Renal pelvis (tissue), 4 donors: Measurements from ENCODE around the gene RECQL5. TPM values are rescaled to one million over a fixed set of nuclear protein-coding genes. Genes with fewer than 3 reads are reported as not detected.

Experiments
- DNase-seq: peaks from one replicate; pipeline ENCODE4 v3.0.0-alpha.2; 2013
- polyA plus RNA-seq, 3 donors: library from polyadenylated mRNA; unstranded; fragments of 120-200 nt; gene quantifications; one replicate each; pipeline ENCODE4 v1.2.1, GENCODE V29; 2013; ENCODE audit not compliant: insufficient read length in 3 of 3

RECQL5 gene
- polyA plus RNA-seq, 3 donors, result 43.5 to 62.4 (median 55.2) TPM

- no peak for DNase-seq
Measured at GRCh38 chr17:75691371-75691791, 24.4 kb upstream of the RECQL5 start.

- DNase-seq, result no peak
Measured at GRCh38 chr17:75689441-75689873, 22.5 kb upstream of the RECQL5 start.

- no peak for DNase-seq
Measured at GRCh38 chr17:75688209-75688825, 21.4 kb upstream of the RECQL5 start.

GRCh38 chr17:75685499-75685898 lies 18.5 kb upstream of the RECQL5 start:
- DNase-seq, result no peak

GRCh38 chr17:75684924-75685323 lies 18.0 kb upstream of the RECQL5 start:
- DNase-seq, result no peak

- no peak for DNase-seq
Measured at GRCh38 chr17:75684249-75684648, 17.3 kb upstream of the RECQL5 start.

GRCh38 chr17:75683583-75683982 lies 16.6 kb upstream of the RECQL5 start:
- DNase-seq, result no peak

- no peak for DNase-seq
Measured at GRCh38 chr17:75681289-75681688, 14.3 kb upstream of the RECQL5 start.

GRCh38 chr17:75680431-75680830 lies 13.5 kb upstream of the RECQL5 start:
- no peak for DNase-seq

GRCh38 chr17:75679706-75680211 lies 12.8 kb upstream of the RECQL5 start:
- no peak for DNase-seq

GRCh38 chr17:75676461-75676860 lies 9.5 kb upstream of the RECQL5 start:
- no peak for DNase-seq

GRCh38 chr17:75673487-75673886 lies 6.5 kb upstream of the RECQL5 start:
- DNase-seq, result no peak

- DNase-seq, result no peak
Measured at GRCh38 chr17:75672011-75672410, 5.1 kb upstream of the RECQL5 start.

- no peak for DNase-seq
Measured at GRCh38 chr17:75670868-75671267, 3.9 kb upstream of the RECQL5 start.

GRCh38 chr17:75668489-75668888 lies 1.5 kb upstream of the RECQL5 start:
- no peak for DNase-seq

GRCh38 chr17:75667825-75668224 lies 871 bp upstream of the RECQL5 start:
- no peak for DNase-seq

GRCh38 chr17:75665981-75666380 lies 973 bp downstream of the RECQL5 start:
- DNase-seq, result no peak

GRCh38 chr17:75664099-75664549 lies 2.8 kb downstream of the RECQL5 start:
- no peak for DNase-seq

- no peak for DNase-seq
Measured at GRCh38 chr17:75662511-75662910, 4.4 kb downstream of the RECQL5 start.

GRCh38 chr17:75661531-75661930 lies 5.4 kb downstream of the RECQL5 start:
- DNase-seq, result no peak

GRCh38 chr17:75658237-75658636 lies 8.7 kb downstream of the RECQL5 start:
- no peak for DNase-seq

GRCh38 chr17:75654176-75654575 lies 12.8 kb downstream of the RECQL5 start:
- no peak for DNase-seq

- DNase-seq, result no peak
Measured at GRCh38 chr17:75652934-75653549, 13.9 kb downstream of the RECQL5 start.

- no peak for DNase-seq
Measured at GRCh38 chr17:75652341-75652740, 14.6 kb downstream of the RECQL5 start.
